ENCODE results near the gene PPP1R1A. TPM values are rescaled to one million over a fixed set of nuclear protein-coding genes. Genes with fewer than 3 reads are reported as not detected.

Gene PPP1R1A
- total and polyA plus RNA-seq, 2 experiments from 2014 or later = 7.6 to 26.9 TPM

GRCh38 chr12:54606556-54606955 is 18.1 kb upstream of the PPP1R1A start (continued):
- TF ChIP-seq ZNF331 (CRISPR knock-in tag; IDR thresholded peaks at IDR 0.05; ENCODE audit: low read depth) = no peak
- no peak for TF ChIP-seq POLR2AphosphoS5 (IDR thresholded peaks at IDR 0.05; ENCODE audit: low read depth)

- Histone ChIP-seq H3K27me3 (ENCODE audit: insufficient read depth) (peaks cover 15% of the 10 kb centered on the region; the same call in 1 of the 2 replicates), H3K9me2 (ENCODE audit: insufficient read depth) (no peaks in the 10 kb centered on the region), H3K79me2 (replicated peaks; ENCODE audit: insufficient read depth) (no peaks in the 10 kb centered on the region), H2AFZ (no peak overlapping the region), H3K4me1 (ENCODE audit: insufficient read depth) (no peaks in the 10 kb centered on the region), H3K4me2 (no peak overlapping the region), H4K20me1 (replicated peaks; ENCODE audit: insufficient read depth) (no peaks in the 10 kb centered on the region), H3K27ac (ENCODE audit: low read depth) (no peak overlapping the region), H3F3A (replicated peaks; ENCODE audit: low read depth) (no peaks in the 10 kb centered on the region), H3K36me3 (ENCODE audit: insufficient read depth) (no peaks in the 10 kb centered on the region), H3K4me3 (no peak overlapping the region)
- H3K36me3 Mint-ChIP-seq (ENCODE audit: low read depth) = no peaks in the 10 kb centered on the region
- no peak for ATAC-seq
- no peaks in the 10 kb centered on the region for H3K9me3 Mint-ChIP-seq
- H3K4me1 Mint-ChIP-seq = peaks cover 6% of the 10 kb centered on the region; the same call in 2 of the 3 replicates
- peaks cover 2% of the 10 kb centered on the region for H3K27me3 Mint-ChIP-seq (ENCODE audit: insufficient read depth, low read depth, poor library complexity)
- H3K27ac Mint-ChIP-seq = no peak overlapping the region
- no peak overlapping the region for H3K4me3 Mint-ChIP-seq
- no peak for DNase-seq (ENCODE audit: low spot score)
- no peak for TF ChIP-seq CTCF (conservative IDR thresholded peaks at IDR 0.05; ENCODE audit: low read depth in 2 of 2)
- TF ChIP-seq JUNB (IDR thresholded peaks at IDR 0.05; ENCODE audit: unreplicated experiment) = no peak
- no peak for TF ChIP-seq POLR2AphosphoS5 (IDR thresholded peaks at IDR 0.05; ENCODE audit: low read depth)
- TF ChIP-seq CREB1 (CRISPR knock-in tag; IDR thresholded peaks at IDR 0.05; ENCODE audit: low read depth) = no peak
- TF ChIP-seq REST (IDR thresholded peaks at IDR 0.05; ENCODE audit: unreplicated experiment) = no peak
- no peak for TF ChIP-seq STAT1 (IDR thresholded peaks at IDR 0.05; ENCODE audit: unreplicated experiment)
- no peak for TF ChIP-seq ZNF114 (CRISPR knock-in tag; IDR thresholded peaks at IDR 0.05)
- no peak for TF ChIP-seq ZNF462 (CRISPR knock-in tag; IDR thresholded peaks at IDR 0.05)
- TF ChIP-seq ZNF331 (CRISPR knock-in tag; IDR thresholded peaks at IDR 0.05; ENCODE audit: low read depth) = no peak
- no peak for TF ChIP-seq NANOG (IDR thresholded peaks at IDR 0.05; ENCODE audit: borderline replicate concordance)
- TF ChIP-seq EZH2 (IDR thresholded peaks at IDR 0.05; ENCODE audit: low read depth, unreplicated experiment) = no peak
- TF ChIP-seq ETS1 (IDR thresholded peaks at IDR 0.05) = no peak
Measured at GRCh38 chr12:54605138-54605970, 16.9 kb upstream of the PPP1R1A start.
